Measurements from ENCODE around the gene CACNA2D1.
"Not testable (repeated sequence)": the region's sequence is repeated elsewhere in the genome, so short reads cannot be mapped to it uniquely, and the experiment has no call there.

Gene CACNA2D1

GRCh38 chr7:82166260-82167015, 277.1 kb downstream of the CACNA2D1 start:
- no peak for DNase-seq (ENCODE audit: low spot score)

- peak; percentile 54 for DNase-seq (ENCODE audit: low spot score)
Measured at GRCh38 chr7:82164813-82165212, 278.8 kb downstream of the CACNA2D1 start.

GRCh38 chr7:82164410-82164809, 279.2 kb downstream of the CACNA2D1 start:
- DNase-seq (ENCODE audit: low spot score), result no peak

- DNase-seq (ENCODE audit: low spot score), result no peak
Measured at GRCh38 chr7:82163586-82163985, 280.0 kb downstream of the CACNA2D1 start.

- DNase-seq (ENCODE audit: low spot score), result no peak
Measured at GRCh38 chr7:82162289-82162688, 281.3 kb downstream of the CACNA2D1 start.

GRCh38 chr7:82158327-82158726, 285.2 kb downstream of the CACNA2D1 start:
- DNase-seq (ENCODE audit: low spot score), result no peak

GRCh38 chr7:82156893-82157292, 286.7 kb downstream of the CACNA2D1 start:
- no peak for DNase-seq (ENCODE audit: low spot score)

GRCh38 chr7:82156168-82156567, 287.4 kb downstream of the CACNA2D1 start:
- no peak for DNase-seq (ENCODE audit: low spot score)

- no peak for DNase-seq (ENCODE audit: low spot score)
Measured at GRCh38 chr7:82154728-82155127, 288.8 kb downstream of the CACNA2D1 start.

- no peak for DNase-seq (ENCODE audit: low spot score)
Measured at GRCh38 chr7:82153776-82154175, 289.8 kb downstream of the CACNA2D1 start.

GRCh38 chr7:82152858-82153257, 290.7 kb downstream of the CACNA2D1 start:
- no peak for DNase-seq (ENCODE audit: low spot score)

- no peak for DNase-seq (ENCODE audit: low spot score)
Measured at GRCh38 chr7:82146491-82146890, 297.1 kb downstream of the CACNA2D1 start.

- no peak for DNase-seq (ENCODE audit: low spot score)
Measured at GRCh38 chr7:82142263-82142864, 301.2 kb downstream of the CACNA2D1 start.

- DNase-seq (ENCODE audit: low spot score), result no peak
Measured at GRCh38 chr7:82141427-82141826, 302.1 kb downstream of the CACNA2D1 start.

GRCh38 chr7:82140608-82141007, 303.0 kb downstream of the CACNA2D1 start:
- not testable (repeated sequence) for DNase-seq (ENCODE audit: low spot score)

GRCh38 chr7:82131215-82131614, 312.4 kb downstream of the CACNA2D1 start:
- no peak for DNase-seq (ENCODE audit: low spot score)

GRCh38 chr7:82129091-82129490, 314.5 kb downstream of the CACNA2D1 start:
- no peak for DNase-seq (ENCODE audit: low spot score)

- no peak for DNase-seq (ENCODE audit: low spot score)
Measured at GRCh38 chr7:82128546-82128945, 315.0 kb downstream of the CACNA2D1 start.

- no peak for DNase-seq (ENCODE audit: low spot score)
Measured at GRCh38 chr7:82126576-82126975, 317.0 kb downstream of the CACNA2D1 start.

- no peak for DNase-seq (ENCODE audit: low spot score)
Measured at GRCh38 chr7:82124445-82124844, 319.1 kb downstream of the CACNA2D1 start.

- DNase-seq (ENCODE audit: low spot score), result no peak
Measured at GRCh38 chr7:82122275-82122674, 321.3 kb downstream of the CACNA2D1 start.

- no peak for DNase-seq (ENCODE audit: low spot score)
Measured at GRCh38 chr7:82114237-82114636, 329.3 kb downstream of the CACNA2D1 start.

- DNase-seq (ENCODE audit: low spot score), result no peak
Measured at GRCh38 chr7:82110146-82110840, 333.3 kb downstream of the CACNA2D1 start.
